GM19452 (cell line): ENCODE measurements around the gene DDX10.

Experiments
- ATAC-seq: cut with Tn5 transposase; IDR thresholded peaks from one replicate; pipeline ENCODE4 v1.9.1; 2021; ENCODE audit not compliant: unreplicated experiment

The DDX10 gene

GRCh38 chr11:108865406-108865805 lies 200.5 kb downstream of the DDX10 start:
- ATAC-seq = no peak

GRCh38 chr11:108866781-108867180 lies 201.9 kb downstream of the DDX10 start:
- no peak for ATAC-seq

- ATAC-seq = no peak
Observed at GRCh38 chr11:108870373-108871020, 205.6 kb downstream of the DDX10 start.

- no peak for ATAC-seq
Observed at GRCh38 chr11:108871152-108871551, 206.3 kb downstream of the DDX10 start.

- ATAC-seq = no peak
Observed at GRCh38 chr11:108871867-108872266, 207.0 kb downstream of the DDX10 start.

- ATAC-seq = no peak
Observed at GRCh38 chr11:108872781-108873291, 208.0 kb downstream of the DDX10 start.

- no peak for ATAC-seq
Observed at GRCh38 chr11:108873310-108873709, 208.4 kb downstream of the DDX10 start.

GRCh38 chr11:108873941-108874340 lies 209.1 kb downstream of the DDX10 start:
- no peak for ATAC-seq

GRCh38 chr11:108875134-108875533 lies 210.3 kb downstream of the DDX10 start:
- no peak for ATAC-seq

GRCh38 chr11:108877178-108877577 lies 212.3 kb downstream of the DDX10 start:
- ATAC-seq = no peak

- ATAC-seq = no peak
Observed at GRCh38 chr11:108880510-108880909, 215.6 kb downstream of the DDX10 start.

GRCh38 chr11:108881131-108881530 lies 216.3 kb downstream of the DDX10 start:
- ATAC-seq = no peak

GRCh38 chr11:108882211-108882831 lies 217.5 kb downstream of the DDX10 start:
- no peak for ATAC-seq

GRCh38 chr11:108886005-108886659 lies 221.3 kb downstream of the DDX10 start:
- no peak for ATAC-seq

- no peak for ATAC-seq
Observed at GRCh38 chr11:108886660-108887009, 221.8 kb downstream of the DDX10 start.

- no peak for ATAC-seq
Observed at GRCh38 chr11:108887436-108888238, 222.8 kb downstream of the DDX10 start.

GRCh38 chr11:108890482-108891105 lies 225.7 kb downstream of the DDX10 start:
- no peak for ATAC-seq

- no peak for ATAC-seq
Observed at GRCh38 chr11:108891143-108891542, 226.3 kb downstream of the DDX10 start.

- no peak for ATAC-seq
Observed at GRCh38 chr11:108891909-108892511, 227.1 kb downstream of the DDX10 start.
